Suprapubic skin (tissue), 4 donors: Measurements from ENCODE around the gene TGFB2. TPM values are rescaled to one million over a fixed set of nuclear protein-coding genes. Genes with fewer than 3 reads are reported as not detected.

Experiments
- DNase-seq, 2 donors: peaks; one replicate each; pipeline ENCODE4 v3.0.0-alpha.2; 2019; ENCODE audit warnings: low spot score in 2 of 2
- H3K27ac ChIP-seq: fragments of 200-600 bp; sonication (generic); one replicate; pipeline ENCODE4 v1.5.1; 2019
- H3K27me3 ChIP-seq: fragments of 200-600 bp; sonication (generic); one replicate; pipeline ENCODE4 v1.5.1; 2019
- H3K36me3 ChIP-seq: fragments of 200-600 bp; sonication (generic); one replicate; pipeline ENCODE4 v1.5.1; 2019
- H3K4me1 ChIP-seq: fragments of 200-600 bp; sonication (generic); one replicate; pipeline ENCODE4 v1.5.1; 2019
- H3K4me3 ChIP-seq: fragments of 200-600 bp; sonication (generic); one replicate; pipeline ENCODE4 v1.5.1; 2019; ENCODE audit warnings: mild to moderate bottlenecking
- H3K9me3 ChIP-seq: fragments of 200-600 bp; sonication (generic); one replicate; pipeline ENCODE4 v1.5.1; 2019
- CTCF ChIP-seq, 2 donors: fragments of 200-600 bp in 1 of 2; fragments of 450-650 bp in 1 of 2; sonication (generic) in 1 of 2; IDR thresholded peaks; one replicate each; pipeline ENCODE4 v1.5.1; 2016 to 2019; ENCODE audit warnings: antibody characterized with exemption in 2 of 2, mild to moderate bottlenecking in 1 of 2, moderate library complexity in 1 of 2
- EP300 ChIP-seq: sonication (generic); formaldehyde crosslinking; IDR thresholded peaks from one replicate; pipeline ENCODE4 v1.6.1; 2017; ENCODE audit warnings: antibody characterized with exemption
- POLR2A ChIP-seq, 2 donors: fragments of 450-650 bp; IDR thresholded peaks; one replicate each; pipeline ENCODE4 v1.6.1; 2017; ENCODE audit warnings: antibody characterized with exemption in 2 of 2, mild to moderate bottlenecking in 2 of 2, moderate library complexity in 2 of 2
- POLR2AphosphoS5 ChIP-seq, 3 donors: sonication (generic); formaldehyde crosslinking; IDR thresholded peaks; one replicate each; pipeline ENCODE4 v1.6.1; 2017; ENCODE audit warnings: antibody characterized with exemption in 3 of 3
- WGBS: methylation state at CpG from one replicate; pipeline ENCODE4 v1.1.5; 2018; 5-methylcytosine and 5-hydroxymethylcytosine counted together
- total RNA-seq, 4 donors: library from RNA; depleted of rRNA; stranded (reverse); fragments of >200 nt; gene quantifications; one replicate each; pipeline ENCODE4 v1.1.0, GENCODE V29; 2016

TGFB2 gene
- total RNA-seq, 4 donors from 2014 or later = 0.60 to 3.9 (median 3.0) TPM

DNA sequence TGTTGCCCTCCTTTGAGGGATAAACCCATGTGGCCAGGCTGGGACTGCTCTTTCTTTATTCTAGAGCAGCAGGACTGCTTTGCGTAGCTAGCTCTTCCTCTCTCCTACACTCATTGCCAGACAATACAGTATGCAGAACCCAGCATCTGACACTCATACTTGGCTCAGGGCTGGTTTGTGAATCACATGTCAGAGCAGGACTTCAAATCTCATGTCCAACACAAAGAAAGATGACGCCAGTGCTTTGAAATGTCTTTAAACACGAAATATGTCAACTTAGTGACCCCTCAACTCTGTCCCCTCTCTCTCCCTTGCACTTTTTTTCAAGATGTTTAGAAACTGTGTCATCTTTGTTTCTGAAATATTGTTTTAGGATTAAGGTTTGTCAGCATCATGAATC, 135.0 kb downstream of the TGFB2 start:
- H3K4me1 ChIP-seq = peaks cover 17% of the 10 kb centered on the region

DNA sequence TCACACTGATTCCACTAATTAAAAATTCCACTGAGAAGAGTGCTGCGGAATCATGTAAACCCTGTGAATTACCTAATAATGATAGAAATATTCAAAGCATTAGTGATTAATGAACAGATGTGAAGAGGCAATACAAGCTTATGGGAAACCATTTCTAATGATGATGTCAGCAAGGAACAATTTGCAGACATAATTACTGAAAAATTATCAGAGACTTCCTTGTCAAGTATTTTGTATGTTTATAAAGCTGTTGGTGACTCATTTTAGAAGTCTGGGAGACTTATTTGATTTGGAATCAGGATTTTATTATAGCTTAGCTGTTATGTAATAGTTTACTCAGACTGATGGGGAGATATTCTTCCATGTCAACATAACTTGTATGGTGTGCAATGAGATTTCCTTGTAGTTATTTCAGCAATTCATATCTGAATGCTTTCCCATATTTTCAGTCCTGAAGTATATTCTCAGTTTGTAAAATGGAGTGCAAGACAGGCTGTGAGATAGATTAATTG, 135.5 kb downstream of the TGFB2 start:
- Histone ChIP-seq H3K4me1 (peaks cover 17% of the 10 kb centered on the region), H3K36me3 (no peaks in the 10 kb centered on the region), H3K27me3 (no peaks in the 10 kb centered on the region), H3K9me3 (no peaks in the 10 kb centered on the region), H3K27ac (peak overlapping the region; percentile 46), H3K4me3 (no peak overlapping the region)
- WGBS = 31% methylated on average over 1 of the region's 1 CpG
- DNase-seq = no peak
- TF ChIP-seq CTCF (IDR thresholded peaks at IDR 0.05) (no peak), POLR2AphosphoS5 (IDR thresholded peaks at IDR 0.05) (no peak), EP300 (no peak), POLR2A (IDR thresholded peaks at IDR 0.05) (no peak)

More for the DNA sequence above, 135.0 kb downstream of the TGFB2 start:
- H3K36me3 ChIP-seq = no peaks in the 10 kb centered on the region
- H3K27me3 ChIP-seq = no peaks in the 10 kb centered on the region
- no peak for TF ChIP-seq POLR2AphosphoS5 (IDR thresholded peaks at IDR 0.05)
- no peak for TF ChIP-seq POLR2A (IDR thresholded peaks at IDR 0.05)
- DNase-seq = no peak
- no peaks in the 10 kb centered on the region for H3K9me3 ChIP-seq
- peak overlapping the region; percentile 46 for H3K27ac ChIP-seq
- 50% methylated on average over 3 of the region's 3 CpGs for WGBS
- H3K4me3 ChIP-seq = no peak overlapping the region

- TF ChIP-seq CTCF (IDR thresholded peaks at IDR 0.05) = no peak
- no peak for DNase-seq
- Histone ChIP-seq H3K27ac (no peak overlapping the region), H3K9me3 (no peaks in the 10 kb centered on the region), H3K4me1 (peaks cover 17% of the 10 kb centered on the region), H3K27me3 (no peaks in the 10 kb centered on the region), H3K4me3 (no peak overlapping the region), H3K36me3 (no peaks in the 10 kb centered on the region)
- 50% methylated on average over 3 of the region's 3 CpGs for WGBS
Measured at GRCh38 chr1:218481116-218481775, 136.1 kb downstream of the TGFB2 start.

- WGBS = 66% methylated on average over 5 of the region's 5 CpGs
- Histone ChIP-seq H3K4me1 (peaks cover 17% of the 10 kb centered on the region), H3K27me3 (no peaks in the 10 kb centered on the region), H3K27ac (no peak overlapping the region), H3K36me3 (no peaks in the 10 kb centered on the region), H3K4me3 (no peak overlapping the region), H3K9me3 (no peaks in the 10 kb centered on the region)
- peak in 2 of 3 donors; percentile 45 to 77 for TF ChIP-seq POLR2AphosphoS5 (IDR thresholded peaks at IDR 0.05)
- no peak for TF ChIP-seq EP300
- no peak for DNase-seq
Measured at GRCh38 chr1:218482683-218483082, 137.5 kb downstream of the TGFB2 start.

- Histone ChIP-seq H3K4me1 (peaks cover 7% of the 10 kb centered on the region), H3K9me3 (no peaks in the 10 kb centered on the region), H3K36me3 (no peaks in the 10 kb centered on the region), H3K4me3 (no peak overlapping the region), H3K27me3 (no peaks in the 10 kb centered on the region), H3K27ac (no peak overlapping the region)
- TF ChIP-seq POLR2AphosphoS5 (IDR thresholded peaks at IDR 0.05) (no peak), EP300 (no peak), CTCF (IDR thresholded peaks at IDR 0.05) (no peak), POLR2A (IDR thresholded peaks at IDR 0.05) (no peak)
- 95% methylated on average over 2 of the region's 2 CpGs for WGBS
- no peak for DNase-seq
Measured at GRCh38 chr1:218485241-218485928, 140.2 kb downstream of the TGFB2 start.

DNA sequence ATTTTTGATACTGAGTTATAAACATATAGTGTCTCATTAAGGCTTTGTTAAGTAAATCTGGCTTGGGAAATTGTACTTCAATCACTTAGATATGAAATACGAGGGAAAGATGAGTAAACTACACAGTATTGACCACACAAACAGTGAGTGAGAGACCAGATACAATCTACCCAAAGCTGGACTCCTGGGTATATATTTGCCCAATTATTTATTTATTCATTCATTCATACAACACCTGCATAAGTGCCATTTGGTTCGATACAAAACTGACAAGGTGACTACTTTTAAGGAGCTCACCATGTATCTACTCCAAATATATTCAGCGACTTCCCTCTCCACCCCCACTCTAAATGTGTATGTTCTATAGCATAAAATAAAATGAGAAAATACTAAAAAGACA, 143.4 kb downstream of the TGFB2 start:
- DNase-seq = no peak
- Histone ChIP-seq H3K36me3 (no peaks in the 10 kb centered on the region), H3K4me3 (no peak overlapping the region), H3K9me3 (no peaks in the 10 kb centered on the region), H3K4me1 (no peaks in the 10 kb centered on the region), H3K27me3 (no peaks in the 10 kb centered on the region), H3K27ac (no peak overlapping the region)
- 97% methylated on average over 3 of the region's 3 CpGs for WGBS
- TF ChIP-seq POLR2AphosphoS5 (IDR thresholded peaks at IDR 0.05) (no peak), EP300 (no peak), POLR2A (IDR thresholded peaks at IDR 0.05) (no peak), CTCF (IDR thresholded peaks at IDR 0.05) (no peak)
